D721Med (cell line): ENCODE results near the gene ABRACL.
A peak's percentile ranks its signal among the peaks of the same experiment; 100 is the strongest.

ENCODE experiments used
- DNase-seq: peaks from one replicate; pipeline ENCODE4 v3.0.0; 2011; ENCODE audit warnings: low spot score; ENCODE audit not compliant: insufficient read length
- FAIRE-seq: peaks from 2 replicates; lab custom pipeline; 2011; peaks lifted over from hg19 to GRCh38; lab: Jason Lieb, UNC
- TF ChIP-seq, protein P1 (sequence below): IDR thresholded peaks from 2 replicates; pipeline ENCODE4 v1.5.1; 2012; ENCODE audit warnings: mild to moderate bottlenecking, control low read depth; ENCODE audit not compliant: insufficient read depth; ENCODE audit errors: missing control alignments

Gene ABRACL

GRCh38 chr6:139028658-139029469 lies at the start of gene ABRACL:
Gene ABRACL (plus strand): TSS chr6:139028745. CDS start chr6:139034161, 5,416 bp downstream.
- TF ChIP-seq, protein P1, sequence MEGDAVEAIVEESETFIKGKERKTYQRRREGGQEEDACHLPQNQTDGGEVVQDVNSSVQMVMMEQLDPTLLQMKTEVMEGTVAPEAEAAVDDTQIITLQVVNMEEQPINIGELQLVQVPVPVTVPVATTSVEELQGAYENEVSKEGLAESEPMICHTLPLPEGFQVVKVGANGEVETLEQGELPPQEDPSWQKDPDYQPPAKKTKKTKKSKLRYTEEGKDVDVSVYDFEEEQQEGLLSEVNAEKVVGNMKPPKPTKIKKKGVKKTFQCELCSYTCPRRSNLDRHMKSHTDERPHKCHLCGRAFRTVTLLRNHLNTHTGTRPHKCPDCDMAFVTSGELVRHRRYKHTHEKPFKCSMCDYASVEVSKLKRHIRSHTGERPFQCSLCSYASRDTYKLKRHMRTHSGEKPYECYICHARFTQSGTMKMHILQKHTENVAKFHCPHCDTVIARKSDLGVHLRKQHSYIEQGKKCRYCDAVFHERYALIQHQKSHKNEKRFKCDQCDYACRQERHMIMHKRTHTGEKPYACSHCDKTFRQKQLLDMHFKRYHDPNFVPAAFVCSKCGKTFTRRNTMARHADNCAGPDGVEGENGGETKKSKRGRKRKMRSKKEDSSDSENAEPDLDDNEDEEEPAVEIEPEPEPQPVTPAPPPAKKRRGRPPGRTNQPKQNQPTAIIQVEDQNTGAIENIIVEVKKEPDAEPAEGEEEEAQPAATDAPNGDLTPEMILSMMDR: no peak
- no peak for FAIRE-seq
- peak; percentile 26 for DNase-seq

DNA sequence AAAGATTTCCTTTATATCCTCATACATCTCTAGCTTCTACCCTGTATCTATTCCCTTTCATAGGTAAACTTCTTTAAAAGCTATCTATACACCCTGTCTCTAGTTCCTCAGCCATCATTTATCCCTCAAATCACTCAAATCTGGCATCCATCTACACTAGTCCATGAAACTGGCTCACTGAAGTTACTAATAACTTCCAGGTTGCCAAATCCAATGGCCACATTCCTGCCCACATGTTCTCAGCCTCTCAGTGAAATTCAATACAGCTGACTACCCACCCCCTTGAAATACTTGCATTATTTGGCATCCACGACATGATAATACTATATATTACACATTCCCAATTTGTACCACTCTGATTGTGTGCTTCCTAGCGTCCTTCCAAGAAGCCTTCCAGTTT lies 49.2 kb upstream of the ABRACL start:
- TF ChIP-seq, protein P1: no peak
- DNase-seq (no peak), FAIRE-seq (no peak)

- FAIRE-seq (no peak), DNase-seq (no peak)
- TF ChIP-seq, protein P1: no peak
Measured at GRCh38 chr6:138979813-138980668, 48.5 kb upstream of the ABRACL start.

DNA sequence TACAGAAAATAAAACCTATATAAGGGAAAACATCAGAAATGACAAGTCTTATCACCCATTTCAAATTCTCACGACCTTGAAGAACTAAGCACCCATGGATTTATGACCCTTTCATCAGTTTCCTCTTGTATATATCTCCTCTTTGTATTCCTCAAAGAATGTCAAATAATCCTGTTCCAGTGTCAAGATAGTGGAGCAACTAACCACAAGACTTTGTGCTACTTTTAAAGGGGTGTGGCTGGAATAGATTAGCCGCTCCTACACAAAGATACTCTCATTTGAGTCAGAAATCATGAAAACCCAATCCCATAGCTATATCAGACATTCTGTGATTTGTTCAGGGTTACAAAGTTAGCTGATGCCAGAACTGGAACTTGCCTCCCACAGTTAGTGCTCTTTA lies 47.1 kb upstream of the ABRACL start:
- no peak for FAIRE-seq

GRCh38 chr6:138986578-138986977 lies 42.0 kb upstream of the ABRACL start:
- TF ChIP-seq, protein P1: no peak
- DNase-seq: no peak
- FAIRE-seq: peak; percentile 6

More for the DNA sequence above, 47.1 kb upstream of the ABRACL start:
- TF ChIP-seq, protein P1: no peak
- DNase-seq: no peak

DNA sequence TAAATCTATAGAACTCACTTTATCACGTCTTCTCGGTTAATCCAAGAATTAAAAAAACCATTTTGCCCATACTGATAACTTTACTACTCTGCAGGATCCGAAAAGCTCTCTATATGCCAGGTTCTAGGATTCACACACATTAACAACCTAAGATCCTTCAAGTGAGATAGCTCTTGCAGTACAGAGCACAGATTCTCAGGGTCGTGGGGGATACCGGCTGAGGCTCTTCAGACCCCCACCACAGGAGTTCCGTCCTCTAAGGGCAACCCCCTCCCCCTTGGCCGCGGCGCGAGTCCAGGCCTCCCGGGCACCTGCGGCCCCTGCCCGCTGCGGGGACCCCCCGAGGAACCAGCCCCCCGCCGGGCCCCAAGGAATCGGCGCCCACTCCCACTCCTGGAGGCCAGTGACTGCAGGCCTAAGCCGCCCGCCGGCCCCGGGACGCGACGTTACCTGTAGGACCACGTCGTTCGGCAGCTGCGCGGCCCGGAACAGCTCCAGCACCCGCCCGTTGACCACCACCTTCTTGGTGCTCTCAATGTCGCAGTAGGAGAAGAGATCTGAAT lies 41.4 kb upstream of the ABRACL start:
- FAIRE-seq: no peak
- no peak for DNase-seq
- TF ChIP-seq, protein P1: no peak
